ENCODE measurements around the gene TANC1.

The TANC1 gene

GRCh38 chr2:159146996-159147666 is 178.7 kb downstream of the TANC1 start:
- Histone ChIP-seq H3K4me1 (ENCODE audit: control insufficient read depth in 5 of 5, insufficient read depth in 5 of 5, low read length in 5 of 5) (peaks cover 3 to 38% (median 28%) of the 10 kb centered on the region in 5 donors), H3K9me3 (ENCODE audit: control insufficient read depth in 5 of 5, low read length in 5 of 5) (no peaks in the 10 kb centered on the region), H3K27ac (ENCODE audit: low read depth, low read length) (no peak overlapping the region), H3K36me3 (ENCODE audit: control insufficient read depth in 5 of 5, insufficient read depth in 5 of 5, low read length in 5 of 5) (peaks cover 0 to 5% (median 2%) of the 10 kb centered on the region in 5 donors), H3K4me3 (ENCODE audit: low read depth in 1 of 5, low read length in 5 of 5) (no peak overlapping the region), H3K9ac (ENCODE audit: low read length in 5 of 5) (peak overlapping the region in 1 of 5 donors; percentile 29), H3K27me3 (ENCODE audit: control insufficient read depth in 5 of 5, insufficient read depth in 4 of 5, low read length in 5 of 5) (no peaks in the 10 kb centered on the region)

GRCh38 chr2:159147690-159148089 is 179.2 kb downstream of the TANC1 start:
- Histone ChIP-seq H3K9me3 (ENCODE audit: control insufficient read depth in 5 of 5, low read length in 5 of 5) (no peaks in the 10 kb centered on the region), H3K4me1 (ENCODE audit: control insufficient read depth in 5 of 5, insufficient read depth in 5 of 5, low read length in 5 of 5) (peaks cover 3 to 38% (median 30%) of the 10 kb centered on the region in 5 donors), H3K27ac (ENCODE audit: low read depth, low read length) (no peak overlapping the region), H3K27me3 (ENCODE audit: control insufficient read depth in 5 of 5, insufficient read depth in 4 of 5, low read length in 5 of 5) (no peaks in the 10 kb centered on the region), H3K4me3 (ENCODE audit: low read depth in 1 of 5, low read length in 5 of 5) (no peak overlapping the region), H3K36me3 (ENCODE audit: control insufficient read depth in 5 of 5, insufficient read depth in 5 of 5, low read length in 5 of 5) (peaks cover 0 to 5% (median 2%) of the 10 kb centered on the region in 5 donors), H3K9ac (ENCODE audit: low read length in 5 of 5) (no peak overlapping the region)

- H3K4me3 ChIP-seq (ENCODE audit: low read depth in 1 of 5, low read length in 5 of 5), result no peak overlapping the region
- no peaks in the 10 kb centered on the region for H3K27me3 ChIP-seq (ENCODE audit: control insufficient read depth in 5 of 5, insufficient read depth in 4 of 5, low read length in 5 of 5)
- peaks cover 8 to 48% (median 42%) of the 10 kb centered on the region in 5 donors for H3K4me1 ChIP-seq (ENCODE audit: control insufficient read depth in 5 of 5, insufficient read depth in 5 of 5, low read length in 5 of 5)
- no peak overlapping the region for H3K9ac ChIP-seq (ENCODE audit: low read length in 5 of 5)
- no peak overlapping the region for H3K27ac ChIP-seq (ENCODE audit: low read depth, low read length)
- peaks cover 0 to 7% (median 2%) of the 10 kb centered on the region in 5 donors for H3K36me3 ChIP-seq (ENCODE audit: control insufficient read depth in 5 of 5, insufficient read depth in 5 of 5, low read length in 5 of 5)
- no peaks in the 10 kb centered on the region for H3K9me3 ChIP-seq (ENCODE audit: control insufficient read depth in 5 of 5, low read length in 5 of 5)
Measured at GRCh38 chr2:159148901-159149300, 180.5 kb downstream of the TANC1 start.

GRCh38 chr2:159149747-159150146 is 181.3 kb downstream of the TANC1 start:
- Histone ChIP-seq H3K36me3 (ENCODE audit: control insufficient read depth in 5 of 5, insufficient read depth in 5 of 5, low read length in 5 of 5) (peaks cover 0 to 7% (median 2%) of the 10 kb centered on the region in 5 donors), H3K9ac (ENCODE audit: low read length in 5 of 5) (no peak overlapping the region), H3K4me1 (ENCODE audit: control insufficient read depth in 5 of 5, insufficient read depth in 5 of 5, low read length in 5 of 5) (peaks cover 8 to 56% (median 51%) of the 10 kb centered on the region in 5 donors)

GRCh38 chr2:159150280-159150746 is 181.9 kb downstream of the TANC1 start:
- Histone ChIP-seq H3K4me3 (ENCODE audit: low read depth in 1 of 5, low read length in 5 of 5) (peak overlapping the region in 1 of 5 donors; percentile 9), H3K9me3 (ENCODE audit: control insufficient read depth in 5 of 5, low read length in 5 of 5) (no peaks in the 10 kb centered on the region), H3K9ac (ENCODE audit: low read length in 5 of 5) (no peak overlapping the region), H3K27ac (ENCODE audit: low read depth, low read length) (no peak overlapping the region), H3K36me3 (ENCODE audit: control insufficient read depth in 5 of 5, insufficient read depth in 5 of 5, low read length in 5 of 5) (peaks cover 0 to 7% (median 2%) of the 10 kb centered on the region in 5 donors), H3K4me1 (ENCODE audit: control insufficient read depth in 5 of 5, insufficient read depth in 5 of 5, low read length in 5 of 5) (peaks cover 8 to 57% (median 53%) of the 10 kb centered on the region in 5 donors), H3K27me3 (ENCODE audit: control insufficient read depth in 5 of 5, insufficient read depth in 4 of 5, low read length in 5 of 5) (no peaks in the 10 kb centered on the region)

More at GRCh38 chr2:159149747-159150146, 181.3 kb downstream of the TANC1 start:
- Histone ChIP-seq H3K27me3 (ENCODE audit: control insufficient read depth in 5 of 5, insufficient read depth in 4 of 5, low read length in 5 of 5) (no peaks in the 10 kb centered on the region), H3K4me3 (ENCODE audit: low read depth in 1 of 5, low read length in 5 of 5) (no peak overlapping the region), H3K27ac (ENCODE audit: low read depth, low read length) (no peak overlapping the region), H3K9me3 (ENCODE audit: control insufficient read depth in 5 of 5, low read length in 5 of 5) (no peaks in the 10 kb centered on the region)

- Histone ChIP-seq H3K4me3 (ENCODE audit: low read depth in 1 of 5, low read length in 5 of 5) (no peak overlapping the region), H3K9me3 (ENCODE audit: control insufficient read depth in 5 of 5, low read length in 5 of 5) (no peaks in the 10 kb centered on the region), H3K4me1 (ENCODE audit: control insufficient read depth in 5 of 5, insufficient read depth in 5 of 5, low read length in 5 of 5) (peaks cover 8 to 57% (median 53%) of the 10 kb centered on the region in 5 donors), H3K36me3 (ENCODE audit: control insufficient read depth in 5 of 5, insufficient read depth in 5 of 5, low read length in 5 of 5) (peaks cover 0 to 7% (median 2%) of the 10 kb centered on the region in 5 donors), H3K27ac (ENCODE audit: low read depth, low read length) (no peak overlapping the region), H3K27me3 (ENCODE audit: control insufficient read depth in 5 of 5, insufficient read depth in 4 of 5, low read length in 5 of 5) (no peaks in the 10 kb centered on the region), H3K9ac (ENCODE audit: low read length in 5 of 5) (no peak overlapping the region)
Measured at GRCh38 chr2:159151198-159152127, 183.0 kb downstream of the TANC1 start.

GRCh38 chr2:159152128-159152778 is 183.8 kb downstream of the TANC1 start:
- Histone ChIP-seq H3K27me3 (ENCODE audit: control insufficient read depth in 5 of 5, insufficient read depth in 4 of 5, low read length in 5 of 5) (no peaks in the 10 kb centered on the region), H3K4me3 (ENCODE audit: low read depth in 1 of 5, low read length in 5 of 5) (no peak overlapping the region), H3K27ac (ENCODE audit: low read depth, low read length) (peak overlapping the region; percentile 48), H3K9ac (ENCODE audit: low read length in 5 of 5) (no peak overlapping the region), H3K9me3 (ENCODE audit: control insufficient read depth in 5 of 5, low read length in 5 of 5) (no peaks in the 10 kb centered on the region), H3K36me3 (ENCODE audit: control insufficient read depth in 5 of 5, insufficient read depth in 5 of 5, low read length in 5 of 5) (peaks cover 0 to 7% (median 2%) of the 10 kb centered on the region in 5 donors), H3K4me1 (ENCODE audit: control insufficient read depth in 5 of 5, insufficient read depth in 5 of 5, low read length in 5 of 5) (peaks cover 5 to 54% (median 47%) of the 10 kb centered on the region in 5 donors)

GRCh38 chr2:159153063-159153462 is 184.6 kb downstream of the TANC1 start:
- peaks cover 5 to 48% (median 43%) of the 10 kb centered on the region in 5 donors for H3K4me1 ChIP-seq (ENCODE audit: control insufficient read depth in 5 of 5, insufficient read depth in 5 of 5, low read length in 5 of 5)
- no peaks in the 10 kb centered on the region for H3K9me3 ChIP-seq (ENCODE audit: control insufficient read depth in 5 of 5, low read length in 5 of 5)
- peak overlapping the region; percentile 48 for H3K27ac ChIP-seq (ENCODE audit: low read depth, low read length)
- no peak overlapping the region for H3K9ac ChIP-seq (ENCODE audit: low read length in 5 of 5)
- peaks cover 0 to 7% (median 2%) of the 10 kb centered on the region in 5 donors for H3K36me3 ChIP-seq (ENCODE audit: control insufficient read depth in 5 of 5, insufficient read depth in 5 of 5, low read length in 5 of 5)
- H3K27me3 ChIP-seq (ENCODE audit: control insufficient read depth in 5 of 5, insufficient read depth in 4 of 5, low read length in 5 of 5), result no peaks in the 10 kb centered on the region
- no peak overlapping the region for H3K4me3 ChIP-seq (ENCODE audit: low read depth in 1 of 5, low read length in 5 of 5)

- H3K27ac ChIP-seq (ENCODE audit: low read depth, low read length), result peak overlapping the region; percentile 4
- H3K4me1 ChIP-seq (ENCODE audit: control insufficient read depth in 5 of 5, insufficient read depth in 5 of 5, low read length in 5 of 5), result peaks cover 5 to 45% (median 43%) of the 10 kb centered on the region in 5 donors
- no peaks in the 10 kb centered on the region for H3K27me3 ChIP-seq (ENCODE audit: control insufficient read depth in 5 of 5, insufficient read depth in 4 of 5, low read length in 5 of 5)
- no peak overlapping the region for H3K4me3 ChIP-seq (ENCODE audit: low read depth in 1 of 5, low read length in 5 of 5)
- H3K36me3 ChIP-seq (ENCODE audit: control insufficient read depth in 5 of 5, insufficient read depth in 5 of 5, low read length in 5 of 5), result peaks cover 0 to 7% (median 2%) of the 10 kb centered on the region in 5 donors
- H3K9me3 ChIP-seq (ENCODE audit: control insufficient read depth in 5 of 5, low read length in 5 of 5), result no peaks in the 10 kb centered on the region
- no peak overlapping the region for H3K9ac ChIP-seq (ENCODE audit: low read length in 5 of 5)
Measured at GRCh38 chr2:159153463-159153862, 185.0 kb downstream of the TANC1 start.
